Subcutaneous adipose tissue (tissue), 4 donors: Measurements from ENCODE around the gene GRIK1. TPM values are rescaled to one million over a fixed set of nuclear protein-coding genes. Genes with fewer than 3 reads are reported as not detected.

ENCODE experiments used
- CTCF ChIP-seq: fragments of 450-650 bp; IDR thresholded peaks from one replicate; pipeline ENCODE4 v1.5.1; 2016; ENCODE audit warnings: low read depth, mild to moderate bottlenecking, control low read depth, antibody characterized with exemption, moderate library complexity
- total RNA-seq, 4 donors: library from RNA; depleted of rRNA; stranded (reverse); fragments of >200 nt; gene quantifications; one replicate each; pipeline ENCODE4 v1.1.0, GENCODE V29; 2016

Gene GRIK1
- total RNA-seq, 4 donors from 2014 or later, result 0.17 TPM; not detected in 3

- no peak for TF ChIP-seq CTCF
These were observed 168.2 kb downstream of the GRIK1 start for GRCh38 chr21:29771491-29772066.

DNA sequence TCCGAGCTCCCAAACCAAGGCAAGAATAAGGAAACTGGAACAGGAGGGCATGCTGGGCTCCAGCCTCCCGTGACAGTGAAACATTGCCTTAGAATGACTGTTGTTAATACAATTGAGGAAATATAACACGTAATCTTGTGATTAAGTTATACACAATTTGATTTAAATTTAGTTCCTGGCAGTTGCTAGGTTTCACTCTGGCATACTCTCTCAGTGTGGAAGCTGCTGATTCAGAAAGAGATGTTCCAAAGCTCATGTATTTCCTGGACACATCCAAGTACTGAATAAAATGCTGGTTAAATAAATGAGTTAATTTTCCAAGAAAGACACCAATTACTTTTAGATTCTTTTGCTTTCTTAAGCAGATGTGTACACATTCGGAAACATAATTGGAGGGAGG lies 176.1 kb downstream of the GRIK1 start:
- TF ChIP-seq CTCF, result no peak

- TF ChIP-seq CTCF, result no peak
These were observed 177.2 kb downstream of the GRIK1 start for GRCh38 chr21:29762570-29763082.

DNA sequence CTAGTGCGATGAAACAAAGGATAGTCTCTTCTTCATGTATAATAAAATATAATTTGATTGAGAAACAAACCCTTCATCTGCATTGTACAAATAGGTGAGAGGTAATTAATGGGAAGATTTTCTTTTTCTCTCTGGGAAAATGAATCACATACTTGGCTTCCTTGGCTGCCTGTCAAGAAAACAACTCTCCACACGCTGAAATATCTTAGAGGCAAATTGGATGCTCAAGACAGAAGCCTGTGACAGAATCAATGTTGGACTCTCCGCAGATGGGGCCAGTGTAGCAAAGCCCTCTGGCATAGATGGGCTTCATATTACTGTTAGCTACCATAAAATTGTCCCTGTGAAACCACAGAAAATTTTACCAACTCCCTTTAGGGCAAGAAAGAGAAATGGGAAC lies 186.6 kb downstream of the GRIK1 start:
- TF ChIP-seq CTCF, result no peak

DNA sequence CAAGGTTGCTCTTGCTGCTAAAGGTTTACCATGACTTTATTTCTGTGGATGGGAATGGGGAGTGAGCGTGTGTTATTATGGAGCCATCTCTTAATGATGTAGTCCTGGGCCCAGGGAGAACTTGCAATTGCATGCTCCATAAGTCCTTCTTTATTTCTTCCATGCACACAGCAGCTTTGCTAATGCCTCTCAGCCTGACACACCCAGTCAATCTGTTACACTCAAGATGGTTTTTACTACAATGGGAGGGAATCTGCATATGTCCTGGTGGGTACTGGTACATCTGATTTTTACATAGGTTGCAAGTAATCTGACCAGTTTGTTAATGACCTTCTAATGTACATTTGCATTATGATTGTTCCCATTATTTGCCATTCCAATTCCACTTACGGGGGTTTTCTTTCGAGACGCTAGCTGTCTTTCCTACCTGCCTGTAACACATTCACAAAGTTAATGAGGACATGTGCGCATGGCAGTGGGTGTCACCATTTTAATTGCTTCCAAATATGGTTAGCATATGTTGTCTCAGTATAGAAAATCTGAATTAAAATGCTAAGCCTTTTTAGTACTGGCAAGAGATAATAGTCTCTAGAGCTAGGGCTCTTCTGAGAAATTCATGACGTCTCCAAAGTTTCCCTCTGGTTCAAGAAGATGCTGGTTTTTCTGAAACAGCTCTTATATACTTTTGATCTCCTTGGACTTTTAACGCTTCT lies 188.2 kb downstream of the GRIK1 start:
- TF ChIP-seq CTCF, result no peak

DNA sequence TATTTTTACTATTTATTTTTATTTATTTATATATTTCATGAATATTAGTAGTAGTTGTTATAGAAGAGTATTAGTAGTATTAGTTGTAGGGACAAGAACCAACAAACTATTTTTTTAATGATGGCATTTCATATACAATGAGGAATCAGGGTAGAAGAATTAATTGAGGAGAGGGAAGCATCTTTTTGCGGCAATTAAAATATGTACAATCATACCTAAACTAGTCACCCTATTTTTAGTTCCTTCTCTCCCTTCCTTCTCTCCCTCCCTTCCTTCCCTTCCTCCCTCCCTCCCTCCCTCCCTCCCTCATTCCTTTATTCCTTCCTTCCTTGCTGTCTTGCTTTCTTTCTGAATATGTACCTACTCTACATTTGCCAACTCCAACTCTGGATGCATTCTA lies 189.8 kb downstream of the GRIK1 start:
- no peak for TF ChIP-seq CTCF

DNA sequence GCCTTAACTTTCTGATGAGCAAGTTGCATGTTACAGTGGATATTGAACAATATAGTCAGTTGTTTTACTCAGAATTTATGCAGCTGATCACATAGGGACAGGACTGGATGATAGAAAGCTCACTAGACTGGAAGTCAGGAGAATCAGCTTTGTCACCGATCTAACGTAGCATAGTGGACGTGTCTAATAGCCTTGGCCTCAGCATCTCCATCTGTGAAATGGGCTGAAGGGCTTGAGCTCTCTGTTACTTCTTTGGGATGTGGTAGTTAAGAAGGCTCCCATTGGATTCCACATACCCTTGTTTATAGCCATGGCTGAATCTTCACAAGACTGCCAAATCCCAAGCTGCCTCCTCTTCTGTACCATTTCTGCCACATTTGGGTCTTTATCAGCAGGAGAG lies 190.6 kb downstream of the GRIK1 start:
- TF ChIP-seq CTCF, result no peak
